Measurements from ENCODE around the gene COX15. TPM values are rescaled to one million over a fixed set of nuclear protein-coding genes. Genes with fewer than 3 reads are reported as not detected.

The COX15 gene
- total and polyA plus RNA-seq, 10 donors, result 14.1 to 51.1 (median 34.3) TPM

Other genes starting within 250 kb of the COX15 start
- gene NKX2-3, start 199.2 kb downstream of the COX15 start, total RNA-seq, result 10 to 100 TPM; 27.4 to 69.1 (median 38.7) TPM
- 10 to 100 TPM; 10.8 to 29.3 (median 11.4) TPM for gene NKX2-3, start 199.2 kb downstream of the COX15 start, polyA plus RNA-seq
- 10 to 100 TPM; 33.9 to 67.1 (median 51.6) TPM for gene SLC25A28, start 111.7 kb downstream of the COX15 start, total RNA-seq
- gene SLC25A28, start 111.7 kb downstream of the COX15 start, polyA plus RNA-seq, result 100 to 1,000 TPM in 1 of 3 donors, 10 to 100 TPM in 2; 54.0 to 120 (median 80.8) TPM
- 10 to 100 TPM in 6 of 7 donors, 1 to 10 TPM in 1; 9.7 to 17.5 (median 12.8) TPM for gene ENTPD7, start 72.6 kb downstream of the COX15 start, total RNA-seq
- gene ENTPD7, start 72.6 kb downstream of the COX15 start, polyA plus RNA-seq, result 1 to 10 TPM in 1 of 3 donors, under 1 TPM in 2; 0.48 to 1.1 (median 0.62) TPM
- 10 to 100 TPM; 25.2 to 42.0 (median 32.6) TPM for gene CUTC, start 107 bp upstream of the COX15 start, total RNA-seq
- 10 to 100 TPM; 37.0 to 50.5 (median 43.9) TPM for gene CUTC, start 107 bp upstream of the COX15 start, polyA plus RNA-seq
- 1 to 10 TPM; 1.3 to 4.9 (median 3.4) TPM for gene ABCC2, start 50.5 kb upstream of the COX15 start, total RNA-seq
- gene ABCC2, start 50.5 kb upstream of the COX15 start, polyA plus RNA-seq, result 1 to 10 TPM; 1.0 to 1.3 (median 1.2) TPM